ENCODE results near the gene LGALS3.
A peak's percentile ranks its signal among the peaks of the same experiment; 100 is the strongest.

Gene LGALS3

DNA sequence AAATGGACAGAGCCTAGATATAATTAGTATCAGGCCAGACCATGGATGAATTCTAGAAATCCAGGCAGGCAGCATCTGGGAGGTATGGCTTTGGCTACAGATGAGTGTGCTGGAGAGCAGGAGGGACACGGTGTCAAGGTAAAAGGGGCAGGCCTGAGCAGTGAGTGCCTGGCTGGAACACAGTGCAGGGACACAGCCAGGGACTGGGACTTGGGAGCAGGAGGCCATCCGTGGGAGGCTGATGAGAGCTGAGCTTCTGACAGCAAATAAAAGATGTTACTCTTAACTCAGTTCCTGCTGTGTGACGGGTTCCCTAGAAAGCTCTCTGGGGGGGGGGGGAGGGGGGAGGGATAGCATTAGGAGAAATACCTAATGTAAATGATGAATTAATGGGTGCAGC is 13.6 kb upstream of the LGALS3 start:
- no peak for DNase-seq

- no peak for DNase-seq
Observed at GRCh38 chr14:55115861-55116245, 13.2 kb upstream of the LGALS3 start.

GRCh38 chr14:55116246-55117030 is 12.6 kb upstream of the LGALS3 start:
- DNase-seq: no peak

DNA sequence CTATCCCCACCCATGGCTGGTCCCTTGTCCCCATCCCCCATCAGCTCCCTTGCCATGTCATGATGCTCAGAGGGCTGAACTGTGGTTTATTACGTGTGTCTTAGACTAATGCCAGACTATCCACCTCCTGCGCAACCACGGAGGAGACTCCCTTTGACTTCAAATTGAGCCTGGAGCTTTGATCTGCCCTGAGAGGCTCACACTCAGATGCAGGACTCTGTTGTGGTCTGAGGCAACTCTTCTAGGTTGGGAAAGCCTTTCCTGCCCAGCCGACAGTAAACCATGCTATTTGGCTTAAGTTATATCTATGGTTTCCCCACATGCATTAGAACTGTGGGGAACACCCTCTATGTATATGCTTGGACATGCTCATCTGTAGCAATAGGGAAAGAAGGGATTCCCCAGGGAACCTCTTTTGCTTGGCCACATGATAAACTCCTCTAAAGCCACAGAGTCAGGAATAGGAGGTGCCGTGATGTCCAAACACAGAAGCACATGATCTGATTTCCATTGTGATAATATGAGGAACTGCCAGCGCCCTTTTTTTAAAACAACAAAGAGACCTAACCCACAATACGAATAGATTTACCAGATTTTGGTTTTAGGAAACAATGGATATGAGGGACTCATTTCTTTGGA is 11.1 kb upstream of the LGALS3 start:
- DNase-seq: no peak

GRCh38 chr14:55118761-55119160 is 10.3 kb upstream of the LGALS3 start:
- DNase-seq: no peak

GRCh38 chr14:55120571-55121495 is 8.2 kb upstream of the LGALS3 start:
- no peak for DNase-seq

DNA sequence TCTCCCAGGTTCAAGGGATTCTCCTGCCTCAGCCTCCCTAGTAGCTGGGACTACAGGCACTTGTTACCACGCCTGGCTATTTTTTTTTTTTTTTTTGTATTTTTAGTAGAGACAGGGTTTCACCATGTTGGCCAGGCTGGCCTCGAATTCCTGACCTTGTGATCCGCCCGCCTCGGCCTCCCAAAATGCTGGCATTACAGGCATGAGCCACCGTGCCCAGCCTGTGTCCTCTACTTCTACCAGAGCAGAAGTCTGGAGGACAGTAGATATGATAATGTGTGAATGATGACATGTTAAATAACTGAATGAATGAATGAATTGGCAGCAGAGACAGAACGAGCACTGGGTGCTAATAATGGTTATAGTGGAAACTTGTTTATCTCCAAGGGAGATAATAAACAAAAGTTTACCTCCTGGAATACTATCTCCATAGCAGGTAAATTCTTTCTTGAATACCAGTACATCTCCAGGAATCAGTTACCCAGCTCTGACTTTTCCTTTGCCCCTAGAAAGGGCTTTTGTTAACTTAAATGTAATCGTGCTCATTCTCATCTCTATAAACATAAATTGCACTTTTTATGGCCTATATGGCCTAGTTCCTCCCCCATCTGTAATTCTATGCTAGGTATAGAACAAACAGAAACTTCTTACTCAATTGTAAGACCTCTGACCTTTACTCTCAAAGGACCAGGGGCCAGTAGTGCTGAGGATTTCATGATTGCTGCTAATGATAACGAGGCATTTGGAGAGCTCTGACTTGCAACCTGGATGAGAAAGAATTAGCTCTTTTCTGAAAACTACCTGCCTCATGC is 7.2 kb upstream of the LGALS3 start:
- no peak for DNase-seq

GRCh38 chr14:55122440-55122986 is 6.5 kb upstream of the LGALS3 start:
- DNase-seq: no peak

GRCh38 chr14:55123101-55123500 is 6.0 kb upstream of the LGALS3 start:
- DNase-seq: no peak

- DNase-seq: no peak
Observed at GRCh38 chr14:55123852-55124639, 5.0 kb upstream of the LGALS3 start.

DNA sequence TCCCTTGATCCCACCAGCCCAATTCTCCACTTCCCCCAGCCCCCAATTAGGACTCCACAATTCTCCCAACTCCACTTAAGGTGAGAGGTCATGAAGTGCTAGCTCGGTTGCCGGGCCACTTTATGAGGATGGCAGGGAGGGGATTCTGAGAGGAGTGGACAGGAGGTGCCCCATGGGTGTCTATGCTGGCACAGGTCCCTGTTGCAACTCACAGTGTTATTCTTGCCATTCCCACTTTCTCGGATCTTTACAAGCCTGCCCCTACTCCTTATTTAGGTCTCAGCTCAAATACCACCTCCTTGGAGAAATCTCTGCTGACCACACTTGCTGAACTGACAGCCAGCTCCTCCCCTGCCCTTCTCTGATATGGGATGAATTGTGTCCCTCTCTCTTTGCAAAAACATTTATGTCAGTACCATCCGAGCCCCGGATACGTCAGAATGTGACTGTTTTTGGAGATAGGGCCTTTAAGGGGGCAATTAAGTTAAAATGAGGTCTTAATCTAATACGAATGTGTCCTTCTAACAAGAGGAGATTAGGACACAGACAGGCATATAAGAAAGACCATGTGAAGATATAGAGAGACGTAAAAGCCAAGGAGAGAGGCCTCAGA is 4.2 kb upstream of the LGALS3 start:
- no peak for DNase-seq

GRCh38 chr14:55125403-55125802 is 3.6 kb upstream of the LGALS3 start:
- DNase-seq: no peak

DNA sequence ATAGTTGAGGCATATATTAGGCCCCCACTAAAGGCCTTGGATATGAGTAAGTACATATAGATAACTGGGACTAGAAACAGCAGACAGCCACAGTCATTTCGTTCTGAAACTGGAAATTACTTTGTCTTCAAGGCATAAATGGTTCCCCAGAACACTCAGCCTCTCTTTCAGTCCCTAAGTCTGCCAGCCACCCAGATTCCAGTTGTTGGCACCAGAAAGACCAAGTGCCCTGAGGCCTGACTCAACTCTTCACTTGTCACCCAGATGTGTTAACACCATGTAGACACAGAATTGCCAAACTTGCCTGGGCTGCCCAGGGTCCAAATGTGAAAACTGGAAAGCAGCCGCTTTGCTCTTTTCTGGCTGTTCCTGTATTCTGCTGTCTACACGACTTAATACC is 3.0 kb upstream of the LGALS3 start:
- DNase-seq: no peak

GRCh38 chr14:55126932-55127459 is 2.1 kb upstream of the LGALS3 start:
- no peak for DNase-seq

DNA sequence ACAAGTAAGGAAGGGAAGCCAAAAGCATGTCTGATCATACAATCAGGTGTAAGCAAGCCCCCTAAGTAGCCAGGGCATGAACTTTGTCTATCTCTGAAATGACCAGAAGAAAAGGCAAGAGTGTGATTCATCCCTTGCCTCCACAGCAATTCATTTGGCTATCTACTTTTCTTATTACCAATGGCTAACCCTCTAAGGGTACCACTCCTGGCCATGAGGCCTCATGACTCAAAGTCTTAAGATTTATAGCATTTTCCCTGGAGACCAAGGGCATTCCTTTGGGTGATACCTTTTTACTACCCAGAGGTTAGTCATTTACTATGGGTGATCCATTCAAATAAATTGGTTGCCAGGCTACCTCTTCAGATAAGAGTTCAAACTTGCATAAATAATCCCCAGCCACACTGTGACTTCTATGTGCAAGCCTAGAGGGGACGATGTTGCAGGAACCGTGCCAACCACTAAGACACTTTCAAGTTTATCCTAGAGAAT is 1.5 kb upstream of the LGALS3 start:
- DNase-seq: no peak

DNA sequence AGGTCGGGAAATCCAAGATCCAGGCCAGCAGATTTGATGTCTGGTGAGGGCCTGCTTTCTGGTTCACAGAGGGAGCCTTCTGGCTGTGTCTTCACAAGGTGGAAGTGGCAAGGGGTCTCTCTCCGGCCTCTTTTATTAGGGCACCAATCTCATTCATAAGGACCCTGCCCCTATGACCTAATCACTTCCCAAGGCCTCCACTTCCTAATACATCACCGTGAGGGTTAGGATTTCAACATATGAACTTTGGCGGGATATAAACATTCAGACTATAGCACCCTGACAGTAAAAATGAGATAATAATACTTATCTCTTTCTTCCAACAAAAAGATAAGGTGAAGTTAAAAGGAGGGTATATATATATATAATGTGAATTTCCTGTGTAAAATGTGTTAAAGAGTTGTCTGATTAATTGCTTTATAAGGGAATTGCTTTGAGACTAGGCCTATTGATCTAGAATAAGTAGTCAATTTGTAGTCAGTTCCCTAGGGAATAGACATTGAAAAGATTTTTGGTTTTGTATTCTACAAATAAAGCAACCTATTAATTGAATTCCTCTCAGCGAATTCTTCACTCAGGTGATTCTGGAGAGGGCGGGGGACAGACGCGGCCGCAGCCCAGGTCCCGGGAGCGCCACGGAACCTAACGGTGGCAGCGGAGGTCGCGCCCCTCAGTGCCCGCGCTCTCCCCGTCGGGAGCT is 516 bp upstream of the LGALS3 start:
- DNase-seq: no peak

DNA sequence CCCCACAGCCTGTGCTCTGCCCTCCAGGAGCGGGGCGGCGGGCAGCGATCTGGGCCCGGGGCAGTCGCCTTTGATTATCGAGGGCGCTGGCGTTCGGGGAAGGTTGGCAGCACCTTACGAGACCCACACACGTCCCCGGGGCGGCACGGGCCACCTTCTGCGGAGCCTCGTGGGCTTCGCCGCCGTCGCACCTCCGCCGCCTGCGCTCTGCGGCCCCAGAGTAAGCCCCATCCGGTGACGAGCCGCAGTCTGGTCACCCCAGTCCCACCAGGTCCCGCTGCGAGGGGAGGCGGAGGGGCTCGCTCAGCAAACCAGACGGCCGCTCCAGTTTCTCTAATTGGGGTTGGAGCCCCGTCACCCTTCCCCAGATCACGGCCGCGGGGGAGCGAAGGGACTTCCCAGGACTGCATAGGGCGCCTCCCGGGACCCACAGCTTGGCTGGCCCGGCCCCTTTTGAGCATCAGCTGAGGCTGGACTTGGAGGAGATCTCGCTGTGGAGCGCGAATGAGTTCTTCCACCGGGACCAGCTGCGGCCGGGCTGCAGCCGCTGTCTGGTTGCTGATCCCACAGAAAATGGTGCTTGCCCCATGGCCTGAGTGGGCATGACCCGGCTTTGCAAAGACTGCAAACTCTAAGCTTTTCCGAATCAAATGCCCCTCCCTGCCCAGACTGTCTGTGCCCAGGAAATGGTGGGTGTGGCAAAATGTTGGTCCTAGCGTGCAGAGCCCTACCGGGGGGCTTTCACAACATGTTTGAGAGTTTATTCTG is 560 bp downstream of the LGALS3 start:
- peak; percentile 55 for DNase-seq

DNA sequence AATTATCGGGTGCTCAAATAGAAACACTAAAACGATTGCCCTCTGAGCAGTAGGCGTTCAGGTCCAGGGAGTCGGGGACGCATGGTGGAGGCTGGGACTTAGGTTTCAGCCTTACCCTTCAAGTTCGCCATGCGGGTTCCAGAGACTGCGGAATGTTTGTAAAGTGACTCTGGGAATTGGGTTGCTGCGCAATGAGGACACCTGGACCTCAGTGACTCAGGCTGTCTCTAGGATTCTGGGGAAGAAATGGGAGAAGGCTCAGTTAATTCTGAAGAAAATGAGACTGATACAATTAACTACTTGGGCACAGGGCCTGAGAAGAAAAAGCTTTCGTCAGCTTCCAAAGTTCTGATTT is 1.1 kb downstream of the LGALS3 start:
- DNase-seq: no peak

All from T-helper 9 cell (primary cell).